ENCODE data around the gene RHOXF1. TPM values are rescaled to one million over a fixed set of nuclear protein-coding genes. Genes with fewer than 3 reads are reported as not detected.
"Not testable (repeated sequence)": the region's sequence is repeated elsewhere in the genome, so short reads cannot be mapped to it uniquely, and the experiment has no call there.

The RHOXF1 gene, protein sequence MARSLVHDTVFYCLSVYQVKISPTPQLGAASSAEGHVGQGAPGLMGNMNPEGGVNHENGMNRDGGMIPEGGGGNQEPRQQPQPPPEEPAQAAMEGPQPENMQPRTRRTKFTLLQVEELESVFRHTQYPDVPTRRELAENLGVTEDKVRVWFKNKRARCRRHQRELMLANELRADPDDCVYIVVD
- total RNA-seq: 1 to 10 TPM; 1.7 to 2.1 TPM
- under 1 TPM in 1 of 2 donors, not detected in 1; 0.30 TPM for polyA plus RNA-seq

DNA sequence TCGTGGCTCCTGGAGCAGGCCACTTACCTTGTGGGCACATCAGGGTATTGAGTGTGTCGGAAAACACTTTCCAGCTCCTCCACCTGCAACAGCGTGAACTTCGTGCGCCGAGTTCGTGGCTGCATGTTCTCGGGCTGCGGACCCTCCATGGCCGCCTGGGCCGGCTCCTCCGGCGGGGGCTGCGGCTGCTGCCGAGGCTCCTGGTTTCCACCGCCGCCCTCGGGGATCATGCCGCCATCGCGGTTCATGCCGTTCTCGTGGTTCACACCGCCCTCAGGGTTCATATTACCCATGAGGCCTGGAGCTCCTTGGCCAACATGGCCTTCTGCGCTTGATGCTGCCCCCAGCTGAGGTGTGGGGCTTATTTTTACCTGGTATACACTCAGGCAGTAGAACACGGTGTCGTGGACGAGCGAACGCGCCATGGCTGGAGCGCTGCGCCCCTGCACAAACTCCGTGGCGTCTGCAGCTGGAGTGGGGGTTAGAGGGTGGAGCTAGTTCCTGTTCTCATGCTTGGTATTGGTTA lies at the start of gene RHOXF1:
Gene RHOXF1 (minus strand): TSS at position 476 of the 526 bp plus-strand sequence. CDS start 51 bp downstream, at position 425.
- Histone ChIP-seq H3K36me3 (ENCODE audit: insufficient read depth, low read length) (no peaks in the 10 kb centered on the region), H3K27ac (ENCODE audit: low read depth, low read length) (no peak within 1 kb of the TSS), H3K4me1 (ENCODE audit: insufficient read depth, low read length) (no peaks in the 10 kb centered on the region), H3K27me3 (ENCODE audit: insufficient read depth, low read length) (no peaks in the 10 kb centered on the region), H3K4me3 (ENCODE audit: low read length in 2 of 2) (no peak within 1 kb of the TSS), H3K9me3 (ENCODE audit: control insufficient read depth in 1 of 2, low read length in 2 of 2) (no peaks in the 10 kb centered on the region)
- Mint-ChIP-seq H3K4me3 (no peak within 1 kb of the TSS), H3K4me1 (no peaks in the 10 kb centered on the region), H3K27ac (no peak within 1 kb of the TSS), H3K36me3 (no peaks in the 10 kb centered on the region), H3K9me3 (peaks cover 0 to 1% (median 0%) of the 10 kb centered on the region in 8 donors), H3K27me3 (no peaks in the 10 kb centered on the region)
- ChIA-PET CTCF (ENCODE audit: partially characterized antibody) (no interaction called here), POLR2A (ENCODE audit: partially characterized antibody) (no interaction called here)
- DNase-seq: no peak
- intact Hi-C loops (cut with micrococcal nuclease): no loop called here

DNA sequence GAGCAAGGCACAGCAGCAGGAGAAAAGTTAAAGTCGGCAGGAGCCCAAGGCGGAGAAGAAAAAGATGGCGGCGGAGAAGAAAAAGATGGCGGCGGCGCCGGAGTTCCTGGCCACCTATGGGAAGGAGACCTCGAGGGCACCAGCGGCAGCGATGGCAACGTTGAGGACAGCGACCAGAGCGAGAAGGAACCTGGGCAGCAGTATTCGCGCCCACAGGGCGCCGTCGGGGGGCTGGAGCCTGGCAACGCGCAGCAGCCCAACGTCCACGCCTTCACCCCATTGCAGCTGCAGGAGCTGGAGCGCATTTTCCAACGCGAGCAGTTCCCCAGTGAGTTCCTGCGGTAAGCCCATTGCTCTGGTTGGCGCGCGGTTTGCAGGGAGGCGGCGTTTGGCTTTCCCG lies 43.4 kb upstream of the RHOXF1 start:
- not testable (repeated sequence) for H3K27ac ChIP-seq (ENCODE audit: low read depth, low read length)

DNA sequence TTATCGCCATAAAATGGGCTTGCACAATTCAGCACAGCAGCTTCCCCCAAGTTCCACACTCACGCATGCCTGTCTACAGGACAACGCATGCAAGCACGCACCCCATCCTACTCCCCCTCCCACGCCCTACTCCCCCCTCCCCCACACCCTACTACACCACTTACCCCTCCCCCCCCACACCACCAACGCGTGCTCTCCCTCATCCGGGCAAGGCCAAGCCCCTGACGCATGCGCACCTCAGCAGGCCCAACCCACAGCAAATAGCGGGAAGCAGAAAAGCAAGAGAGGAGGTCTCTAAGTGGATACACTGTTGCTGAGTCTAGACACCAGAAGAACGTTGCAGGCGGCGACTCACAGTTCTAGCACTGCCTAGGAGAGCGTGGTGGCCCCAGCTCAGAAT lies 42.6 kb upstream of the RHOXF1 start, which contains the start of gene RHOXF2:
Gene RHOXF2 (plus strand): TSS at position 301 of the 400 bp plus-strand sequence. CDS start 138 bp downstream, outside the sequence.
- H3K9me3 ChIP-seq (ENCODE audit: control insufficient read depth in 1 of 2, low read length in 2 of 2); H3K27ac ChIP-seq (ENCODE audit: low read depth, low read length); H3K36me3 ChIP-seq (ENCODE audit: insufficient read depth, low read length); H3K36me3 Mint-ChIP-seq; H3K4me3 ChIP-seq (ENCODE audit: low read length in 2 of 2); H3K4me1 Mint-ChIP-seq; H3K27me3 Mint-ChIP-seq; POLR2A ChIA-PET (ENCODE audit: partially characterized antibody); intact Hi-C loops (cut with micrococcal nuclease); H3K27me3 ChIP-seq (ENCODE audit: insufficient read depth, low read length); H3K4me1 ChIP-seq (ENCODE audit: insufficient read depth, low read length); DNase-seq; CTCF ChIA-PET (ENCODE audit: partially characterized antibody); H3K9me3 Mint-ChIP-seq; H3K27ac Mint-ChIP-seq; H3K4me3 Mint-ChIP-seq: not testable (repeated sequence)

More for the DNA sequence above, 43.4 kb upstream of the RHOXF1 start:
- H3K4me1 Mint-ChIP-seq; H3K9me3 ChIP-seq (ENCODE audit: control insufficient read depth in 1 of 2, low read length in 2 of 2); intact Hi-C loops (cut with micrococcal nuclease); H3K36me3 ChIP-seq (ENCODE audit: insufficient read depth, low read length); CTCF ChIA-PET (ENCODE audit: partially characterized antibody); H3K27ac Mint-ChIP-seq; H3K4me3 Mint-ChIP-seq; H3K4me1 ChIP-seq (ENCODE audit: insufficient read depth, low read length); H3K27me3 Mint-ChIP-seq; H3K9me3 Mint-ChIP-seq; POLR2A ChIA-PET (ENCODE audit: partially characterized antibody); DNase-seq; H3K27me3 ChIP-seq (ENCODE audit: insufficient read depth, low read length); H3K4me3 ChIP-seq (ENCODE audit: low read length in 2 of 2); H3K36me3 Mint-ChIP-seq: not testable (repeated sequence)

DNA sequence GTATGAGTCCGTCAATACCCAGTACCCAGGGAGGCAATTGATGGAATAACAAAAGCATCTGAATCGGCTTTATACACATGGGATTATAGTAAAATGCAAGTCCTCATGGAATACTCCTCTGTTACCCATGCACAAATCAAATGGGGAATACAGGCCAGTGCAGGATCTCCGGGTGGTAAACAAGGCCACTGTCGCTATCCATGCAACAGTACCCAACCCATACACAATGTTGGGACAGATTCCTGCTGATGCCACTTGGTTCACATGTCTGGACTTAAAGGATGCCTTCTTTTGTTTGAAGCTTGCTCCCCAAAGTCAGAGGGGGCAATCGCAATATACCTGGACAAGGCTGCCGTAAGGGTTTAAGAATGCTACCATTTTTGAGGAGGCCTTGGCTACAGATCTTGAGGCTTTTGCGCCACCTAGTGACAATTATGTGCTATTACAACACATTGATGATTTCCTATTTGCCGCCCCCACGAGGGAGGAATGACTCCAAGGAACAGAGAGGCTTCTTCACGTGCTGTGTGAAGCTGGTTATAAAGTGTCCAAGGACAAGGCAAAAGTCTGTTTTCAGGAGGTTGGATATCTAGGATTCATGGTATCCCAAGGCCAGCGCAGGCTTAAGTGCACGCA lies 34.5 kb upstream of the RHOXF1 start:
- H3K9me3 Mint-ChIP-seq; H3K4me3 ChIP-seq (ENCODE audit: low read length in 2 of 2); intact Hi-C loops (cut with micrococcal nuclease); H3K36me3 Mint-ChIP-seq; H3K27ac ChIP-seq (ENCODE audit: low read depth, low read length); H3K27me3 Mint-ChIP-seq; H3K27me3 ChIP-seq (ENCODE audit: insufficient read depth, low read length); H3K4me3 Mint-ChIP-seq; H3K4me1 ChIP-seq (ENCODE audit: insufficient read depth, low read length); H3K27ac Mint-ChIP-seq; POLR2A ChIA-PET (ENCODE audit: partially characterized antibody); H3K9me3 ChIP-seq (ENCODE audit: control insufficient read depth in 1 of 2, low read length in 2 of 2); CTCF ChIA-PET (ENCODE audit: partially characterized antibody); DNase-seq; H3K36me3 ChIP-seq (ENCODE audit: insufficient read depth, low read length): not testable (repeated sequence)
- peaks cover 8 to 20% (median 15%) of the 10 kb centered on the region in 4 donors for H3K4me1 Mint-ChIP-seq

DNA sequence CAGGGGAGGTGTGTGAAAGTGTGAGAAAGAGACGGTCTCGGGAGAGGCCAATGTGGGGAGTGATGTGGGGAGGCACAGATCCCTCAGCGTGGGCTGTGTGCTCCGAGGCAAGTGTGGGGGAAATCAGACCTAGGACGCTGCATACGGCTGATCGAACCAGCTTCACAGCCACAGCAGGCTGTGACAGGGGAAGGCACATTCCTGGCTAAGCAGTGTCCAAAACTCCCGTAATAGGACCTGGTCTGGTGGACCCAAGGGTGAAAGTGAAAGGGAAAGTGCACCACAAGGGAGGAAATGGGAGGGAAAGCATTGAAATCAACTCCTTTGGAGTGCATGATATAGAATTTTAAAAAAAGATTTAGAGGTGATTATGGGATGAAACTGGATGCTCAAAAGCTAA lies 31.8 kb upstream of the RHOXF1 start:
- Mint-ChIP-seq H3K9me3 (peaks cover 0 to 3% (median 0%) of the 10 kb centered on the region in 8 donors), H3K36me3 (no peaks in the 10 kb centered on the region), H3K27me3 (no peaks in the 10 kb centered on the region), H3K27ac (no peak overlapping the region), H3K4me3 (peak overlapping the region in 1 of 8 donors; percentile 8), H3K4me1 (peaks cover 10 to 34% (median 20%) of the 10 kb centered on the region in 4 donors)
- peaks cover 20% of the 10 kb centered on the region for H3K4me1 ChIP-seq (ENCODE audit: insufficient read depth, low read length)
- no peak for DNase-seq
- ChIA-PET POLR2A (ENCODE audit: partially characterized antibody) (no interaction called here), CTCF (ENCODE audit: partially characterized antibody) (no interaction called here)
- intact Hi-C loops (cut with micrococcal nuclease): no loop called here
- H3K27ac ChIP-seq (ENCODE audit: low read depth, low read length): no peak overlapping the region
- no peaks in the 10 kb centered on the region for H3K9me3 ChIP-seq (ENCODE audit: control insufficient read depth in 1 of 2, low read length in 2 of 2)
- no peaks in the 10 kb centered on the region for H3K36me3 ChIP-seq (ENCODE audit: insufficient read depth, low read length)
- no peaks in the 10 kb centered on the region for H3K27me3 ChIP-seq (ENCODE audit: insufficient read depth, low read length)
- H3K4me3 ChIP-seq (ENCODE audit: low read length in 2 of 2): no peak overlapping the region

DNA sequence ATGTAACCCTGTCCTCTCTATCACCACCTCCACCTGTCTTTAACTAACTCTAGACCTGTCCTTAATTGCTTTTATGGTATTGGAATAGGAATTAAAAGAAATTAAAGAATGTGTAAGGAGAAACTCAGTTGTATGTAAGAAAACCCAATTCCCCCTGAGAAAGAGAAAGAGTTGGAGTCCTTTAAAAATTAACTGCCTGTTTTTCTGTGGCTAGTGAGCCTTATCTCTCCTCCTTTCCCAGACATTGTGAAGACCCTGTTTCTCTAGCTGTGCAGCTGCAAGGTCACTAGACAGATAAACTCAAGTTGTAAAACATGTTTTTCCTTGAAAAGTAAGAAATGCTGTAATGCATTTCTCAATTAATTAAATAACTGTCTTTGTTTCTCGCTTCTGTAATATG lies 30.6 kb upstream of the RHOXF1 start:
- H3K27me3 ChIP-seq (ENCODE audit: insufficient read depth, low read length); DNase-seq; H3K9me3 Mint-ChIP-seq; H3K4me3 ChIP-seq (ENCODE audit: low read length in 2 of 2); H3K4me3 Mint-ChIP-seq; intact Hi-C loops (cut with micrococcal nuclease); H3K27me3 Mint-ChIP-seq; H3K27ac ChIP-seq (ENCODE audit: low read depth, low read length); CTCF ChIA-PET (ENCODE audit: partially characterized antibody); POLR2A ChIA-PET (ENCODE audit: partially characterized antibody); H3K36me3 ChIP-seq (ENCODE audit: insufficient read depth, low read length); H3K9me3 ChIP-seq (ENCODE audit: control insufficient read depth in 1 of 2, low read length in 2 of 2); H3K36me3 Mint-ChIP-seq: not testable (repeated sequence)
- Mint-ChIP-seq H3K4me1 (peaks cover 11 to 40% (median 23%) of the 10 kb centered on the region in 4 donors), H3K27ac (peak overlapping the region in 2 of 7 donors; percentile 11 to 30)
- peaks cover 20% of the 10 kb centered on the region for H3K4me1 ChIP-seq (ENCODE audit: insufficient read depth, low read length)

DNA sequence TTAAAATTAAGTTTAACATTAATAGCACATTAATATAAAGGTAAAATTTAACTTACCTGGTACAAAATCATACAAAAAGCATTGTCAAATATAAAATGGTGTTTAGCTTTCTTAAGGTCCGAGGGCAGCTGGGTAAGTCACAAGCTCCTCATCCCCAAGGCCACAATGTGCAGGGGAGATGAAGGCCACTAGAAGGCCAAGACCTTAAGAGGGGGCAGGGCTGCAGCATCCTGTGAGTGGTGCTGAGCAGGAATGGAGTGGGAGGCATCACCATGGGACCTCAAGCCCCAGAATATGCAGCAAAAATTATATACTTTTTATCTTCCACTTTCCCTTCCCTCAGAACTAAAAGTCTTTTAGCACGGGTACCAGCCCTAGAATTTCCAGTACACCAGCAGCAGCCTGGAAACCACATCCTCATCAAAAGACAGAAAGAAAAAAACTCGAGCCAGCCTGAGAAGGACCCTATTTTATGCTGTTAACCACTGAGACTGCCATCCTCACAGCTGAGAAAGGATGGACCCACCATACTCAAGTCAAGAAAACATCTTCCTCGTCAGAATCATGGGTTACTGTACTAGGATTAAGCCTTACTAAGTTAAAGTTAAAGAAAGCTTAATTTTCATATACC lies 29.7 kb upstream of the RHOXF1 start:
- no peaks in the 10 kb centered on the region for H3K9me3 ChIP-seq (ENCODE audit: control insufficient read depth in 1 of 2, low read length in 2 of 2)
- H3K27ac ChIP-seq (ENCODE audit: low read depth, low read length): no peak overlapping the region
- Mint-ChIP-seq H3K4me1 (peaks cover 14 to 47% (median 27%) of the 10 kb centered on the region in 4 donors), H3K36me3 (no peaks in the 10 kb centered on the region), H3K4me3 (no peak overlapping the region), H3K27me3 (no peaks in the 10 kb centered on the region), H3K9me3 (peaks cover 0 to 3% (median 0%) of the 10 kb centered on the region in 8 donors), H3K27ac (peak overlapping the region in 3 of 7 donors; percentile 5 to 60 (median 58))
- peaks cover 20% of the 10 kb centered on the region for H3K4me1 ChIP-seq (ENCODE audit: insufficient read depth, low read length)
- CTCF ChIA-PET (ENCODE audit: partially characterized antibody): no interaction called here
- POLR2A ChIA-PET (ENCODE audit: partially characterized antibody): no interaction called here
- H3K36me3 ChIP-seq (ENCODE audit: insufficient read depth, low read length): no peaks in the 10 kb centered on the region
- intact Hi-C loops (cut with micrococcal nuclease): no loop called here
- H3K27me3 ChIP-seq (ENCODE audit: insufficient read depth, low read length): no peaks in the 10 kb centered on the region
- no peak overlapping the region for H3K4me3 ChIP-seq (ENCODE audit: low read length in 2 of 2)
- no peak for DNase-seq

All from CD4-positive, alpha-beta memory T cell (primary cell).